ENCODE data around the gene DNLZ. TPM values are rescaled to one million over a fixed set of nuclear protein-coding genes. Genes with fewer than 3 reads are reported as not detected.

The DNLZ gene
- polyA plus RNA-seq, 1 of the 3 experiments (the other 2 are of a cell fraction): 40.6 TPM

DNA sequence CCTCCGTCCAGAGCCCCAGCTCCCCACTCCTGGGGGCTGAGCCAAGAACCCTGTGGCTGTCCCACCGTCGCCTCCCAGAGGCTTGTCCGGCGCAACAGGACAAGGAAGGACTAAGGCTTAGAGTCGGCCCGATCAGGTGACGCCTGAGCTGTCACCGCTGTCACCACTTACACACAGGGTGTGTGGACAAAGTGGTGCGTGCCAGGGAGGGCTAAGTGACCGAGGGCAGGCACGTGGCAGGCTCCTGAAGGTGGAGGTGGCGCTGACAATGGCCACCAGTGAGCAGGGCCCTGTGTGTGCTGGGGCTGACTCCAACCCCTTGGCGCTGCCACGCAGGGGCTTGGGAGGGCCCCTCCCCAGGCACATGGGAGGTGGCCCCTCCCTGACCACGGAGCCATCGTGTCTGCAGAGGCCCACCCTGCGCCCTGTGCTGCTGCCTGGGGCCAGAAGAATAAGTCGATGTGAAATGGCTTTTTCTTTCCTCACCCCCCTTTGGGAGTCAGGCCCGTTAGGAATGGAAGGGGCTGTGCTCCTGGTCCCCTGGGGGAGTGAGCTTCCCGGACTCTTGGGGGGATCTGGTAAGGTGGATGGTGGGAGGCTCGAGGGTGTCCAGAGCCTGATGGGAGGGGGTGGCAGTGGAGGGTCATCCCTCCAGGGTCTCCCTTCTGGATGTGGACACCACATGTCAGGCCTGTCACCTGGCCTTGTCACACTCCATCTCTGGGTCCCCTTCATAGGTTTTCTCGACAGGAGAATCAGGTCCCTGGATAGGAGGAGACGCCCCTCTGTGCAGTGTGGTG, 38.8 kb downstream of the DNLZ start:
- Histone ChIP-seq H3K4me1 (ENCODE audit: control insufficient read depth in 1 of 2, insufficient read depth in 2 of 2, low read depth in 1 of 2, low read length in 1 of 2) (peaks cover 24 to 48% of the 10 kb centered on the region in 2 experiments), H3K4me2 (no peak overlapping the region), H4K20me1 (ENCODE audit: insufficient read depth) (peaks cover 13% of the 10 kb centered on the region), H2AFZ (ENCODE audit: low read depth) (no peak overlapping the region), H3F3A (replicated peaks; ENCODE audit: insufficient read depth) (peaks cover 3% of the 10 kb centered on the region), H3K79me2 (ENCODE audit: insufficient read depth) (peaks cover 18% of the 10 kb centered on the region), H3K9me2 (no peaks in the 10 kb centered on the region), H3K27me3 (ENCODE audit: insufficient read depth) (no peaks in the 10 kb centered on the region), H3K36me3 (replicated peaks in 1 of 2; ENCODE audit: control insufficient read depth in 1 of 2, insufficient read depth in 2 of 2, low read length in 1 of 2) (no peaks in the 10 kb centered on the region), H3K9ac (no peak overlapping the region), H3K9me3 (no peaks in the 10 kb centered on the region), H3K4me3 (ENCODE audit: low read depth in 2 of 2, low read length in 1 of 2) (no peak overlapping the region), H3K27ac (ENCODE audit: low read depth in 2 of 2, low read length in 1 of 2) (peak overlapping the region in 1 of 2 experiments; percentile 98; a peak in 1 of 4 replicates)
- WGBS (ENCODE audit: low lambda C conversion rate): 76% methylated on average over 2 of the region's 24 CpGs
- DNase-seq: peak; percentile 71
- ChIA-PET CTCF (interaction anchor here (1.0 to 8.1 kb wide), 6 partner anchors 11 to 48 kb away, joined by 3 to 91 read pairs (median 6); partner anchors contain the start of gene DNLZ), POLR2A (no interaction called here)
- TF ChIP-seq CTCF (IDR thresholded peaks at IDR 0.05): peak; percentile 18
- peak; percentile 38 for TF ChIP-seq RAD21 (IDR thresholded peaks at IDR 0.05; ENCODE audit: low read length)
- TF ChIP-seq, protein P1, sequence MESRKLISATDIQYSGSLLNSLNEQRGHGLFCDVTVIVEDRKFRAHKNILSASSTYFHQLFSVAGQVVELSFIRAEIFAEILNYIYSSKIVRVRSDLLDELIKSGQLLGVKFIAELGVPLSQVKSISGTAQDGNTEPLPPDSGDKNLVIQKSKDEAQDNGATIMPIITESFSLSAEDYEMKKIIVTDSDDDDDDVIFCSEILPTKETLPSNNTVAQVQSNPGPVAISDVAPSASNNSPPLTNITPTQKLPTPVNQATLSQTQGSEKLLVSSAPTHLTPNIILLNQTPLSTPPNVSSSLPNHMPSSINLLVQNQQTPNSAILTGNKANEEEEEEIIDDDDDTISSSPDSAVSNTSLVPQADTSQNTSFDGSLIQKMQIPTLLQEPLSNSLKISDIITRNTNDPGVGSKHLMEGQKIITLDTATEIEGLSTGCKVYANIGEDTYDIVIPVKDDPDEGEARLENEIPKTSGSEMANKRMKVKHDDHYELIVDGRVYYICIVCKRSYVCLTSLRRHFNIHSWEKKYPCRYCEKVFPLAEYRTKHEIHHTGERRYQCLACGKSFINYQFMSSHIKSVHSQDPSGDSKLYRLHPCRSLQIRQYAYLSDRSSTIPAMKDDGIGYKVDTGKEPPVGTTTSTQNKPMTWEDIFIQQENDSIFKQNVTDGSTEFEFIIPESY (IDR thresholded peaks at IDR 0.05; ENCODE audit: borderline replicate concordance, low read depth): no peak

DNA sequence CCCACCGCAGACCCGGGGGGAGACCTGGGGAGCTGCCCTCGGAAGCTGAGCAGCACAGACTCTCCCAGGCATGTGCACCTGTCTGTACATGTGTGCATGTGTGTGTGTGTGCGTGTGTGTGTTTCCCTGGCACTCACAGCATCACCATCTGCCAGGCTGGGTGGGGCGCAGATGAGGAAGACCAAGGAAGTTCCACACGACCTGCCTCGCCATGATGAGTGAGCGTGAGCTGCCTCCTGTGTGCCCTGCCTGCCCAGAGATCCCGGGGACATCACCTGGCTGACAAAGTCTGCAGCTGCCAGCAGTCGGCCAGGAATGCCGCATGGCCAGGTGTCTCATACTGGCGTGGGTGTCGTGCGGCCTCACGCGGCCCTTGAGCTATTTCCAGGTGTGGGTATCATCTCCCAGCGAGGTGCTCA, 40.2 kb downstream of the DNLZ start:
- Histone ChIP-seq H3F3A (replicated peaks; ENCODE audit: insufficient read depth) (peaks cover 3% of the 10 kb centered on the region), H3K27me3 (ENCODE audit: insufficient read depth) (no peaks in the 10 kb centered on the region), H3K79me2 (ENCODE audit: insufficient read depth) (peaks cover 5% of the 10 kb centered on the region), H3K4me2 (no peak overlapping the region), H4K20me1 (ENCODE audit: insufficient read depth) (peaks cover under 1% of the 10 kb centered on the region; the same call in 1 of the 2 replicates), H3K9ac (no peak overlapping the region), H2AFZ (ENCODE audit: low read depth) (no peak overlapping the region), H3K4me1 (ENCODE audit: control insufficient read depth in 1 of 2, insufficient read depth in 2 of 2, low read depth in 1 of 2, low read length in 1 of 2) (peaks cover 15 to 39% of the 10 kb centered on the region in 2 experiments), H3K9me2 (no peaks in the 10 kb centered on the region), H3K36me3 (replicated peaks in 1 of 2; ENCODE audit: control insufficient read depth in 1 of 2, insufficient read depth in 2 of 2, low read length in 1 of 2) (no peaks in the 10 kb centered on the region), H3K4me3 (ENCODE audit: low read depth in 2 of 2, low read length in 1 of 2) (no peak overlapping the region), H3K27ac (ENCODE audit: low read depth in 2 of 2, low read length in 1 of 2) (no peak overlapping the region), H3K9me3 (no peaks in the 10 kb centered on the region)
- WGBS (ENCODE audit: low lambda C conversion rate): 87% methylated on average over 16 of the region's 17 CpGs
- ChIA-PET POLR2A (no interaction called here), CTCF (interaction anchor here (0.8 to 8.1 kb wide), 6 partner anchors 10 to 99 kb away, joined by 3 to 91 read pairs (median 6); partner anchors contain the start of gene DNLZ)
- DNase-seq: no peak
- no peak for TF ChIP-seq TEAD4 (IDR thresholded peaks at IDR 0.05; ENCODE audit: borderline replicate concordance, insufficient read depth)
- no peak for TF ChIP-seq CTCF (IDR thresholded peaks at IDR 0.05)
- TF ChIP-seq USF1 (IDR thresholded peaks at IDR 0.05; ENCODE audit: borderline replicate concordance, low read depth): no peak

Measured in SK-N-SH (cell line).